Panc1 (cell line): ENCODE results near the gene VOPP1.
"Not testable (repeated sequence)": the region's sequence is repeated elsewhere in the genome, so short reads cannot be mapped to it uniquely, and the experiment has no call there.

Source experiments
- SIN3A ChIP-seq: IDR thresholded peaks from 2 replicates; pipeline ENCODE4 v1.6.1; 2012; ENCODE audit warnings: low read depth, mild to moderate bottlenecking, low read length, moderate library complexity, borderline replicate concordance; ENCODE audit not compliant: insufficient read depth
- TF ChIP-seq, protein P1 (sequence below): fragments of 450-650 bp; IDR thresholded peaks from 2 replicates; pipeline ENCODE4 v1.5.1; 2017; ENCODE audit warnings: mild to moderate bottlenecking

DNA sequence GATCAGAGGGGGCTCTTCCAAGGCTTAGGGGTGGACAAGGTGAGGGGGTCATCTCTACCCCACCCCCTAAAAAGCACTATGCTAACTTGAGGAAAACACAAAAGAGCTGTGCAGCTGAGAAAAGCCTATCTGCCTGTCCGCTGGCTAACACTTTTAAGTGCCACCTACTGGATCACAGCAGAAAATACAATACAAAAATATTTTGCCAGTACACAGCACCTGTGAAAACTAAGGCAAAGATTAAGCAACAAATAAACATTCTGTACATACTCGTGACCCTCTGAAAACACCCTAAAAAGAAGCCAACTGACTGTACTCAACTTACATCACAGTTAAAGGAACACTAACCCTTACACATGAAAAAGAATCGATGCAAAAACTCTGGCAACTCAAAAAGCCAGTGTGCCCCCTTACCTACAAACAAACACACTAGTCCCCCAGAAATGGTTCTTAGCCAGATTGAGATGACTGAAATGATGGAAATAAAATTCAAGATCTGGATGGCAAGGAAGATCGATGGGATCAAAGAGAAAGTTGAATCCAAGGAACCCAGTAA, 25.7 kb upstream of the VOPP1 start:
- TF ChIP-seq, protein P1, sequence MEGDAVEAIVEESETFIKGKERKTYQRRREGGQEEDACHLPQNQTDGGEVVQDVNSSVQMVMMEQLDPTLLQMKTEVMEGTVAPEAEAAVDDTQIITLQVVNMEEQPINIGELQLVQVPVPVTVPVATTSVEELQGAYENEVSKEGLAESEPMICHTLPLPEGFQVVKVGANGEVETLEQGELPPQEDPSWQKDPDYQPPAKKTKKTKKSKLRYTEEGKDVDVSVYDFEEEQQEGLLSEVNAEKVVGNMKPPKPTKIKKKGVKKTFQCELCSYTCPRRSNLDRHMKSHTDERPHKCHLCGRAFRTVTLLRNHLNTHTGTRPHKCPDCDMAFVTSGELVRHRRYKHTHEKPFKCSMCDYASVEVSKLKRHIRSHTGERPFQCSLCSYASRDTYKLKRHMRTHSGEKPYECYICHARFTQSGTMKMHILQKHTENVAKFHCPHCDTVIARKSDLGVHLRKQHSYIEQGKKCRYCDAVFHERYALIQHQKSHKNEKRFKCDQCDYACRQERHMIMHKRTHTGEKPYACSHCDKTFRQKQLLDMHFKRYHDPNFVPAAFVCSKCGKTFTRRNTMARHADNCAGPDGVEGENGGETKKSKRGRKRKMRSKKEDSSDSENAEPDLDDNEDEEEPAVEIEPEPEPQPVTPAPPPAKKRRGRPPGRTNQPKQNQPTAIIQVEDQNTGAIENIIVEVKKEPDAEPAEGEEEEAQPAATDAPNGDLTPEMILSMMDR: peak; percentile 79
- not testable (repeated sequence) for TF ChIP-seq SIN3A
